Measurements from ENCODE around the gene CTNNA3. TPM values are rescaled to one million over a fixed set of nuclear protein-coding genes. Genes with fewer than 3 reads are reported as not detected.
A peak's percentile ranks its signal among the peaks of the same experiment; 100 is the strongest.

Gene CTNNA3
- total RNA-seq, 1 experiment from 2014 or later, result not detected

- H3K27me3 Mint-ChIP-seq (ENCODE audit: unreplicated experiment), result peaks cover 25% of the 10 kb centered on the region
These were observed 219.8 kb downstream of the CTNNA3 start for GRCh38 chr10:67476201-67476600.

DNA sequence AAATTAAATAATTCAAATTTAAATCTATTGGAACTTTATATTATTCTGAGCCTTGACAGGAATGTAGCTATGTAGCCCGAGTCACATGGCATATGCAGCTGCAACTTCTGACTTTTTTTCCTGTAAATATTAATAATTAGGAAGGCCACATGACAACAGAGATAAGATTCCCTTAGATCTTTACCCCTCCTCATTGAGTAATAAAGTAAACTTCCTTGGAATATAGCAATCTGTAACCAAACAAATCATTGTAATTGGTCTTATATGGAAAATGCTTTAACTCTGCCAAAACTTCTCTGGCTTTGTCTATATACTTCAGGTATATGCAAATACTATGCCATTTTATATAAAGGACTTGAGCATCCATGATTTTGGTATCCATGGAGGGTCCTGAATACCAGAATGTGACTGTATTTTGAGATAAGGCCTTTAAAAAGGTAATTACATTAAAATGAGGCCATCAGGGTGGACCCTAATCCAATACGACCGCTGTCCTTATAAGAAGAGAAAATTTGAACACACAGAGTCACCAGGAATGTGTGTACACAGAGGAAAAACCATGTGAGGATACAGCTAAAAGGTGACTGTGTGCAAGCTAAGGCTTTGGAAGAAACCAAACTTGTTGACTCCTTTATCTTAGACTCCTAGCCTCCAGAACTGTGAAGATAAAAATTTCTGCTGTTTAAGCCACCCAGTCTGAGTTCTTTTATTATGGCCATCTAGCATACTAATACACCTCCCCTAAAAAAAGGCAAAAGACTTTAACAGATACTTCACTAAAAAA lies 222.0 kb downstream of the CTNNA3 start:
- H3K9me3 Mint-ChIP-seq (ENCODE audit: low read depth, unreplicated experiment), result peaks cover 5% of the 10 kb centered on the region
- DNase-seq, result no peak
- CTCF ChIA-PET, result interaction anchor here (0.5 to 0.6 kb wide), 2 partner anchors 1054 to 1076 kb away, joined by 3 read pairs; no protein-coding TSS in a partner anchor
- TF ChIP-seq, protein P1, sequence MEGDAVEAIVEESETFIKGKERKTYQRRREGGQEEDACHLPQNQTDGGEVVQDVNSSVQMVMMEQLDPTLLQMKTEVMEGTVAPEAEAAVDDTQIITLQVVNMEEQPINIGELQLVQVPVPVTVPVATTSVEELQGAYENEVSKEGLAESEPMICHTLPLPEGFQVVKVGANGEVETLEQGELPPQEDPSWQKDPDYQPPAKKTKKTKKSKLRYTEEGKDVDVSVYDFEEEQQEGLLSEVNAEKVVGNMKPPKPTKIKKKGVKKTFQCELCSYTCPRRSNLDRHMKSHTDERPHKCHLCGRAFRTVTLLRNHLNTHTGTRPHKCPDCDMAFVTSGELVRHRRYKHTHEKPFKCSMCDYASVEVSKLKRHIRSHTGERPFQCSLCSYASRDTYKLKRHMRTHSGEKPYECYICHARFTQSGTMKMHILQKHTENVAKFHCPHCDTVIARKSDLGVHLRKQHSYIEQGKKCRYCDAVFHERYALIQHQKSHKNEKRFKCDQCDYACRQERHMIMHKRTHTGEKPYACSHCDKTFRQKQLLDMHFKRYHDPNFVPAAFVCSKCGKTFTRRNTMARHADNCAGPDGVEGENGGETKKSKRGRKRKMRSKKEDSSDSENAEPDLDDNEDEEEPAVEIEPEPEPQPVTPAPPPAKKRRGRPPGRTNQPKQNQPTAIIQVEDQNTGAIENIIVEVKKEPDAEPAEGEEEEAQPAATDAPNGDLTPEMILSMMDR (IDR thresholded peaks at IDR 0.05; ENCODE audit: unreplicated experiment), result no peak
- H3K27ac Mint-ChIP-seq (ENCODE audit: unreplicated experiment), result no peak overlapping the region
- H3K4me1 Mint-ChIP-seq (ENCODE audit: low read depth, unreplicated experiment), result no peaks in the 10 kb centered on the region
- H3K4me3 Mint-ChIP-seq (ENCODE audit: low read depth, unreplicated experiment), result no peak overlapping the region
- intact Hi-C loops (cut with micrococcal nuclease; ENCODE audit: unreplicated experiment), result no loop called here
- no peaks in the 10 kb centered on the region for H3K36me3 Mint-ChIP-seq (ENCODE audit: insufficient read depth, unreplicated experiment)
- peaks cover 25% of the 10 kb centered on the region for H3K27me3 Mint-ChIP-seq (ENCODE audit: unreplicated experiment)
- no TSS peak for BruUV-seq (replicated peaks)

More at GRCh38 chr10:67476201-67476600, 219.8 kb downstream of the CTNNA3 start:
- BruUV-seq (replicated peaks), result no TSS peak
- H3K27ac Mint-ChIP-seq (ENCODE audit: unreplicated experiment), result no peak overlapping the region
- no peak overlapping the region for H3K4me3 Mint-ChIP-seq (ENCODE audit: low read depth, unreplicated experiment)
- H3K9me3 Mint-ChIP-seq (ENCODE audit: low read depth, unreplicated experiment), result peaks cover 7% of the 10 kb centered on the region
- no peaks in the 10 kb centered on the region for H3K36me3 Mint-ChIP-seq (ENCODE audit: insufficient read depth, unreplicated experiment)
- TF ChIP-seq, protein P1 (IDR thresholded peaks at IDR 0.05; ENCODE audit: unreplicated experiment), result no peak
- CTCF ChIA-PET, result interaction anchor here (0.6 to 1.2 kb wide), 2 partner anchors 17 to 45 kb away, joined by 3 read pairs; no protein-coding TSS in a partner anchor
- no peaks in the 10 kb centered on the region for H3K4me1 Mint-ChIP-seq (ENCODE audit: low read depth, unreplicated experiment)
- intact Hi-C loops (cut with micrococcal nuclease; ENCODE audit: unreplicated experiment), result no loop called here
- DNase-seq, result peak; percentile 24

GRCh38 chr10:67471022-67471421 lies 225.0 kb downstream of the CTNNA3 start:
- Mint-ChIP-seq H3K36me3 (ENCODE audit: insufficient read depth, unreplicated experiment) (no peaks in the 10 kb centered on the region), H3K4me3 (ENCODE audit: low read depth, unreplicated experiment) (no peak overlapping the region), H3K27ac (ENCODE audit: unreplicated experiment) (no peak overlapping the region), H3K4me1 (ENCODE audit: low read depth, unreplicated experiment) (no peaks in the 10 kb centered on the region), H3K9me3 (ENCODE audit: low read depth, unreplicated experiment) (no peaks in the 10 kb centered on the region), H3K27me3 (ENCODE audit: unreplicated experiment) (peaks cover 22% of the 10 kb centered on the region)
- BruUV-seq (replicated peaks), result no TSS peak
- intact Hi-C loops (cut with micrococcal nuclease; ENCODE audit: unreplicated experiment), result no loop called here
- CTCF ChIA-PET, result no interaction called here
- no peak for DNase-seq
- TF ChIP-seq, protein P1 (IDR thresholded peaks at IDR 0.05; ENCODE audit: unreplicated experiment), result no peak

- Mint-ChIP-seq H3K36me3 (ENCODE audit: insufficient read depth, unreplicated experiment) (no peaks in the 10 kb centered on the region), H3K27ac (ENCODE audit: unreplicated experiment) (no peak overlapping the region), H3K27me3 (ENCODE audit: unreplicated experiment) (peaks cover 4% of the 10 kb centered on the region), H3K4me3 (ENCODE audit: low read depth, unreplicated experiment) (no peak overlapping the region), H3K4me1 (ENCODE audit: low read depth, unreplicated experiment) (no peaks in the 10 kb centered on the region), H3K9me3 (ENCODE audit: low read depth, unreplicated experiment) (no peaks in the 10 kb centered on the region)
- CTCF ChIA-PET, result interaction anchor here (0.6 to 0.7 kb wide), 2 partner anchors 347 to 358 kb away, joined by 3 to 4 read pairs; no protein-coding TSS in a partner anchor
- intact Hi-C loops (cut with micrococcal nuclease; ENCODE audit: unreplicated experiment), result no loop called here
- DNase-seq, result no peak
- TF ChIP-seq, protein P1 (IDR thresholded peaks at IDR 0.05; ENCODE audit: unreplicated experiment), result no peak
- BruUV-seq (replicated peaks), result no TSS peak
These were observed 231.7 kb downstream of the CTNNA3 start for GRCh38 chr10:67464278-67464677.
